HG03039 (cell line): ENCODE results near the gene LSP1.

Experiments used
- ATAC-seq: cut with Tn5 transposase; IDR thresholded peaks from one replicate; pipeline ENCODE4 v1.9.1; 2021; ENCODE audit warnings: mild to moderate bottlenecking, moderate library complexity; ENCODE audit not compliant: unreplicated experiment

Gene LSP1

GRCh38 chr11:1913271-1914060 is 60.6 kb downstream of the LSP1 start:
- no peak for ATAC-seq

GRCh38 chr11:1915795-1916131 is 62.9 kb downstream of the LSP1 start:
- no peak for ATAC-seq

GRCh38 chr11:1916132-1916985 is 63.5 kb downstream of the LSP1 start:
- ATAC-seq: no peak

GRCh38 chr11:1916986-1917522 is 64.2 kb downstream of the LSP1 start:
- no peak for ATAC-seq

- no peak for ATAC-seq
These were observed 64.9 kb downstream of the LSP1 start for GRCh38 chr11:1917523-1918435.

GRCh38 chr11:1918436-1919315 is 65.8 kb downstream of the LSP1 start:
- no peak for ATAC-seq

- no peak for ATAC-seq
These were observed 66.7 kb downstream of the LSP1 start, which contains the start of gene TNNT3 for GRCh38 chr11:1919391-1920127. Gene TNNT3 (plus strand): TSS chr11:1919703. CDS start chr11:1922875, 3,172 bp downstream.

- no peak for ATAC-seq
These were observed 67.4 kb downstream of the LSP1 start for GRCh38 chr11:1920128-1920908.

- ATAC-seq: no peak
These were observed 68.2 kb downstream of the LSP1 start for GRCh38 chr11:1920909-1921573.

GRCh38 chr11:1921574-1922141 is 68.8 kb downstream of the LSP1 start:
- no peak for ATAC-seq

GRCh38 chr11:1922481-1923081 is 69.7 kb downstream of the LSP1 start:
- ATAC-seq: no peak

GRCh38 chr11:1923201-1923956 is 70.5 kb downstream of the LSP1 start:
- ATAC-seq: no peak

GRCh38 chr11:1924181-1924580 is 71.3 kb downstream of the LSP1 start:
- ATAC-seq: no peak

- ATAC-seq: no peak
These were observed 71.9 kb downstream of the LSP1 start for GRCh38 chr11:1924646-1925372.

- ATAC-seq: no peak
These were observed 72.7 kb downstream of the LSP1 start for GRCh38 chr11:1925373-1926155.
